GM19468 (cell line): Measurements from ENCODE around the gene RPS6KA5.
"Not testable (repeated sequence)": the region's sequence is repeated elsewhere in the genome, so short reads cannot be mapped to it uniquely, and the experiment has no call there.

Source experiments
- ATAC-seq: cut with Tn5 transposase; IDR thresholded peaks from one replicate; pipeline ENCODE4 v1.9.1; 2021; ENCODE audit warnings: mild to moderate bottlenecking, moderate library complexity, moderate number of reproducible peaks; ENCODE audit not compliant: unreplicated experiment; ENCODE audit errors: extremely low read depth

Gene RPS6KA5

GRCh38 chr14:90993792-90994191, 66.6 kb downstream of the RPS6KA5 start:
- ATAC-seq: no peak

DNA sequence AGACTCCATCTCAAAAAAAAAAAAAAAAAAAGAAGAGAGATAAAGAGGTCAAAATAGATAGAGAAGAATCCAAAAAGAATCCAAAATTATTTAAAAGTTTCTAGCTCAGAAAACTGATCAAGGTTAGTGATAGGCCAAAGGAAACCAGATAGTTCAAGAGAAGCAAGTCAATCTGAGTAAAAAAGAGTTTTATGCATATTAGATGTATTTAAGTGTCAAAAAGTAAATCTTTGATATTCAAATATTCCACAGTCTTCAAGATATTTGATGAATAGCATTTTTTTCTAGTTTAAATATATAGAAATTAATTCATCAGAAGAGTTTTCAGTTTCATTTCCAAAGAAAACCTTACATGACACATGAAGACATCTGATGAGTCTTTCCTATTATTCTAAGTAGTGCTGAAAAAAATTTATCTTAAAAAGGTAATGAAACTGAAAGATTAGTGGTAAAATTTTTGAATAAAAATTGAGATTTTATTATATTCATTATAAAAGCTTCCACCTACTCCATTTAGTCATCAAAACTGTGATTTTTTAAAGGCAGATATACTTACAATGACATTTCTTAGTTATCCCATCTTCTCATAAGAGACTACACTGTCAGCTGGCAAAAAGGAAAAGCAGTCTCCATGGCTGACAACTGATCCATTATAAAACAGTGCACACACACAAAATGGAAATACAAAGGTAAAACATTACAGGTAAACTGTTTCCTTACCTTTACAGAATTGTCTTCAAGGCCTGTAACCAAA, 68.6 kb downstream of the RPS6KA5 start:
- no peak for ATAC-seq

- ATAC-seq: no peak
Observed at GRCh38 chr14:90990141-90990540, 70.3 kb downstream of the RPS6KA5 start.

- no peak for ATAC-seq
Observed at GRCh38 chr14:90987140-90987539, 73.3 kb downstream of the RPS6KA5 start.

- ATAC-seq: no peak
Observed at GRCh38 chr14:90986510-90986909, 73.9 kb downstream of the RPS6KA5 start.

DNA sequence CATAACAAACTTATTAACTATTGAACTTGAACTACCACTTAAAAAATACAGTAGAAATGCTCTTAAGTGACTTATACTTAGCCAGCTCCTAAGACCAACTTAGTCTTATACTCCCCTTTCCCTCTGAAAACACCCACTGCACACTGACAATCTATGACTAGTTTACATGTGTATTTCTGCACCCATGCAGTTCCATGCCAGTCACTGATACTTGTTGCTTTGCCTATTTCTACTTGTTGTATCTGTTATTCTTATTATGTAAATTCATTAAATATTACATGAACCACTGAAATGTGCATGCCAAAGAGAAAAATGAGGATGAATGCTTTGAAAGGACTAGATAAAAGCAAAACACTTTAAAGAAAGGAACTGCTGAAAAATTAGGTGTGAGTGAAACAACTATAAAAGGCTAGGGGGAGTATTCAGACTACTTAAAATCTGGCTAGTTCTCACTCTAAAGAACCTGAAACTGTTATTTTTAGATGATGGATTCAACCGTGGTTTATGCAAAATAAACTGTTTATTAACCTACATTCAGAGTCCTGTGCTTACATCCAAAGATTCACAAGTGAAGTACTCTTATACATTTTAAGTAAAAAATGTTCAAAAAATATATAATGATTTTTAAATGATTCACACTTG, 74.7 kb downstream of the RPS6KA5 start:
- ATAC-seq: no peak

DNA sequence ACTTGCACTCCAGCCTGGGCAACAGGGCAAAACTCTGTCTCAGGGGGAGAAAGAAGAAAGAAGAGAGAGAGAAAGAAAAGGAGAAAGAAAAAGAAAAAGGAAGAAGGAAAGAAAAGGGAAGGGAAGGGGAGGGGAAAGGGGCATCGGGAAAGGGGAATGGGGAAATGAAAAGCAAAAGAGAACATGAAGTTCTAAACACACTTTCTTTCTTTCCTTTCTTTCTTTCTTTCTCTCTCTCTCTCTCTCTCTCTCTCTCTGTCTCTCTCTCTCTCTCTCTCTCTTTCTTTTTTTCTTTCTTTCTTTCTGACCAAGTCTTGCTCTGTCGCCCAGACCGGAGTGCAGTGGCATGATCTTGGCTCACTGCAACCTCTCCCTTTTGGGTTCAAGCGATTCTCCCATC, 76.9 kb downstream of the RPS6KA5 start:
- no peak for ATAC-seq

- no peak for ATAC-seq
Observed at GRCh38 chr14:90981636-90982035, 78.8 kb downstream of the RPS6KA5 start.

DNA sequence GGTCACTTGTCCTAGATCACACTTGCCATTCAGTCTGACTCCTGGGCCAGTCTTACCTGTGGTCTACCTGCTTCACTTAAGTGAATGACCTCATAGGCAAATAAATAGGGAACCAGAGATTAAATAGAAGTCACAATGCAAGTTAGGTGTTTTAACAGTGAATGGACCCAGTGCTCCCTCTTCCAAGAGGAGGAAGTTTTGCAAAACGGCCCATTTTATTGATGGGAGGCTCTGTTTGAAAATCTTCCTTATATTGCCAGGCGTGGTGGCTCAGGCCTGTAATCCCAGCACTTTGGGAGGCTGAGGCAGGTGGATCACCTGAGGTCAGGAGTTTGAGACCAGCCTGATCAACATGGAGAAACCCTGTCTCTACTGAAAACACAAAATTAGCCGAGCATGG, 79.8 kb downstream of the RPS6KA5 start:
- not testable (repeated sequence) for ATAC-seq

GRCh38 chr14:90979515-90979914, 80.9 kb downstream of the RPS6KA5 start:
- no peak for ATAC-seq

GRCh38 chr14:90976101-90976500, 84.3 kb downstream of the RPS6KA5 start:
- ATAC-seq: no peak

GRCh38 chr14:90971687-90972086, 88.8 kb downstream of the RPS6KA5 start:
- no peak for ATAC-seq

DNA sequence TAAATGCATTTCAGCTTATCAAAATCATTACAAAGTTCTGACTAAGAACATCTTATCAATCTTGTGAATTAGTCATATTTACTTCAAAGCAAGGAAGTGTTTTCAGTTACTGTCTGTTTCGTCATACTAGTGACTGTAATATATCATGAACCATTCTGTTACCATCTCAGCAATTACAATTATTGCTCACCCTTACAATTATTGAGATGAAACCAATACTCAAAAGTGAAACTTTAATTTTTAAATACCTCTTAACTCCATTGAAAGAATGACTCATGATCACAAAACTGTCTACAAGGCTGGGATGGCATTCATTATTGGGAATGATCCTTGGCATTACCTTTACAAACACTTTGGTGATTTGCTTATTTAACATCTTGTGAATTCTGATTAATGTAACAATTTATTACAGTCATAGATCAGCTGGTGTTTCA, 90.3 kb downstream of the RPS6KA5 start:
- no peak for ATAC-seq

- no peak for ATAC-seq
Observed at GRCh38 chr14:90969531-90970166, 90.8 kb downstream of the RPS6KA5 start.

- ATAC-seq: no peak
Observed at GRCh38 chr14:90968025-90968424, 92.4 kb downstream of the RPS6KA5 start.

- ATAC-seq: no peak
Observed at GRCh38 chr14:90966493-90966892, 93.9 kb downstream of the RPS6KA5 start.

GRCh38 chr14:90965765-90966164, 94.7 kb downstream of the RPS6KA5 start:
- no peak for ATAC-seq

GRCh38 chr14:90963343-90963742, 97.1 kb downstream of the RPS6KA5 start:
- no peak for ATAC-seq

DNA sequence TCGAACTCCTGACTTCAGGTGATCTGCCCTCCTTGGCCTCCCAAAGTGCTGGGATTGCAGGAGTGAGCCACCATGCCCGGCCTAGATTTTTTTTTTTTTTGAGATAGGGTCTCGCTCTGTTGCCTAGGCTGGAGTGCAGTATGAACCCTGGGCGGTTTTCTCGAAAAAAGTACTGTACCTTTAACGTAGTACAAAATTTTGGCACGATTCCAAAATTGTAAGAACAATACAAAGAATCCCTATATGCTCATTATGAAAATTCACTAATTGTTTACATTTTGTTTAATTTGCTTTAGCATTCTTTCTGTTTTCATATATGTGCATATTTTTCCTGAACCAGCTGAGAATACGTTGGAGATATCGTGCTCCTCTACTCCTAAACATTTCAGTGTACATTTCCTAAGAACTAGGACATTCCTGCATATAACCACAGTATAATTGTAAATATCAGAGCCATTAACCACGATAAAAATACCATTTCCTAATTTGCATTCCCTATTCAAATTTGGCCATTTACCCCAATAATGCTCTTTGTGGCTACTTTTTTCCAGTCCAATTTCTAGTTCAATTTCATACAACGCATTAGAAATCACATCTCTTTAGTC, 97.8 kb downstream of the RPS6KA5 start:
- ATAC-seq: no peak

DNA sequence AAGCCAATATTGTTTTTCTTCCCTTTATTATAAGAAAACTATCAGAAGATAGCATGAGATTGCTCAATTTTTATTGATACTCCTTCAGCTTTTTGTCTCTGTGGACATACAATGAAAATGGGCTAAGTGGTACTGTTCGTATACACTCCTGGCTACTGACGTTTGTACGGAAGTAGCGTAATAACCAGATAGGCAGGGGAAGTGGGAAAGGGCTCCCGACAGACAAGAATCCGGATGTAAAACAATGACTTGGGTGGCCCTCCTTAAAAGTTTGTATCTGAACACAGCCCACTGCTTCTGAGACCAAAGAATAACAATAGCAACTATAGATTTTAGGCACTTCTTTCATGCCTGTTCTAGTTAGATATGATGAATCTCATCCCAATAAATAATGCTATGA, 99.6 kb downstream of the RPS6KA5 start:
- no peak for ATAC-seq

DNA sequence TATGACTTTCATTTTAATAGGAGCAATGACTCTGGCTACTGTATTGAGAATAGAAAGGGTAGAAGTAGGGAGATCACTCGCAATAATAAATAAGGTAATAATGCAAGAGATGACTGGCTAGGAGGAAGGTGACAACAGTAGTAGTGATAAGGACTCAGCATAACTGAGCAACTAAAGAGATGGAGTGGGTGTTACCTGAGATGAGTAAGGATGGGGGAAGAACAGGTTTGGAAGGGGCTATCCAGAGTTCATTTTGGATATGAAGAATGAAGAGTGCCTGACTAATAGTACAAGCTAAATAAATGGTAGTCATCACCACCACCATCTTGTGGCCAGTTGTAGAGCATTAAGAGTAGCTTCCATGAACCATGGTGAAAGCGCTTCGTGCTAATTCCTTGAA, 101.1 kb downstream of the RPS6KA5 start:
- no peak for ATAC-seq
